GM21737 (cell line): ENCODE measurements around the gene EIF2B1.

Experiments
- ATAC-seq: cut with Tn5 transposase; IDR thresholded peaks from one replicate; pipeline ENCODE4 v1.9.1; 2021; ENCODE audit warnings: mild to moderate bottlenecking, moderate library complexity; ENCODE audit not compliant: unreplicated experiment

Gene EIF2B1

DNA sequence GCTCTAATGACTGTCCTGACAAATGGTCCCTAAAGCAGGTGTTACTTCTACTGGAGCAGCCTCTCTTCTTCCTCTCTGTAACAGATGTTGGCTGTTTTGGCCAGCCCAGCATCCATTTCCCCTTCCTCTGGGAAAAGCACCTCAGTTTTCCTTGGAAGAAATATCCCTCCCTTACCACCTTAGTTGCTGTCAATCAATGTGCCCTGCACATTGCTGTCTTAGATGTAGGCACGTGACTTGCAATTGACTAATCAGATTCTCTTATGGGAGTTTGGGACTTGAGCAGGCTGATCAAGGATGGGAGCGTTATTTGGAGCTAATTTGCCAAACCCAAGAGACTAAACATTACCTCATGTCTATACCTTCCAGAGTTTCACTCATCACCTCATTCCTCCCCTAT is 61.1 kb downstream of the EIF2B1 start:
- no peak for ATAC-seq

DNA sequence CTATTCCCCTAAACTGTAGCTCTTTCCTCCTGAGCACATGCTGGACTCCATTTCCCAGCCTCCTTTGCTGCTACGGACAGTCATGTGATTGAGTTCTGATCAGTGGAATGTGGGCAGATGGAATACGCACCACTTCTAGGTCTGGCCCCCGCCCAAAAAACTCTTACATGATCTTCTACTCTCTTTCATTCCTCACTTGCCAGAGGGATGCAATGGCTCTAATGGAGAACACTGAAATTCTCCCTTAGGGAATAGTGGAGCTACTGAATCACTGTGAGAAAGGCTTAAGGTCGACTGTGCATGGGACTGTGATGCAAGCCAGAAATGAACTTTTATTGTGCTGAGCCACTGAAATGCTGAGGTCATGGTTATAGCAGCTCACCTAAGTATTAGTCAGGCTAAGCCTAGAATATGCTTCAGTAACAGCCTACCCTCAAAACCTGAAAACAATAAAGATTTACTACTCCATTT is 62.1 kb downstream of the EIF2B1 start:
- ATAC-seq, result no peak
